Vagina (tissue), 2 donors: ENCODE measurements around the gene PCF11. TPM values are rescaled to one million over a fixed set of nuclear protein-coding genes. Genes with fewer than 3 reads are reported as not detected.

Experiments
- DNase-seq, 2 donors: peaks; one replicate each; pipeline ENCODE4 v3.0.0-alpha.2; 2017; ENCODE audit errors: extremely low spot score in 2 of 2
- H3K27ac ChIP-seq: fragments of 200-600 bp; sonication (generic); one replicate; pipeline ENCODE4 v1.5.1; 2019
- H3K27me3 ChIP-seq: fragments of 200-600 bp; sonication (generic); one replicate; pipeline ENCODE4 v1.5.1; 2019
- H3K36me3 ChIP-seq, 2 donors: fragments of 200-600 bp; sonication (generic); one replicate each; pipeline ENCODE4 v1.5.1; 2017 to 2019
- H3K4me1 ChIP-seq: fragments of 200-600 bp; sonication (generic); one replicate; pipeline ENCODE4 v1.5.1; 2019
- H3K4me3 ChIP-seq, 2 donors: fragments of 200-600 bp; sonication (generic); 1 replicate in 1 of 2; 2 replicates in 1 of 2; pipeline ENCODE4 v1.5.1; 2016 to 2019
- H3K9me3 ChIP-seq: fragments of 200-600 bp; sonication (generic); one replicate; pipeline ENCODE4 v1.5.1; 2019
- CTCF ChIP-seq, 3 experiments: fragments of 450-650 bp in 2 of 3; fragments of 200-600 bp in 1 of 3; sonication (generic) in 1 of 3; IDR thresholded peaks; one replicate each; pipeline ENCODE4 v1.5.1; 2017 to 2019; ENCODE audit warnings: antibody characterized with exemption in 3 of 3, mild to moderate bottlenecking in 2 of 3, moderate library complexity in 2 of 3
- POLR2A ChIP-seq, 2 donors: fragments of 450-650 bp; IDR thresholded peaks; one replicate each; pipeline ENCODE4 v1.6.1; 2017; ENCODE audit warnings: antibody characterized with exemption in 2 of 2, mild to moderate bottlenecking in 2 of 2, moderate library complexity in 2 of 2
- POLR2AphosphoS5 ChIP-seq, 2 donors: sonication (generic); formaldehyde crosslinking; IDR thresholded peaks; one replicate each; pipeline ENCODE4 v1.9.0; 2017; ENCODE audit warnings: antibody characterized with exemption in 2 of 2, mild to moderate bottlenecking in 2 of 2, low read depth in 1 of 2; ENCODE audit not compliant: insufficient read depth in 1 of 2
- intact Hi-C: fragments of 100-400 bp; cut with DNase I; formaldehyde crosslinking; loops from one replicate; pipeline ENCODE4 v1.15.1; 2023
- total RNA-seq: library from RNA; depleted of rRNA; stranded (reverse); fragments of >200 nt; gene quantifications from one replicate; pipeline ENCODE4 v1.2.3, GENCODE V29; 2016

PCF11 gene
- total RNA-seq, 1 donor from 2014 or later, result 102 TPM

DNA sequence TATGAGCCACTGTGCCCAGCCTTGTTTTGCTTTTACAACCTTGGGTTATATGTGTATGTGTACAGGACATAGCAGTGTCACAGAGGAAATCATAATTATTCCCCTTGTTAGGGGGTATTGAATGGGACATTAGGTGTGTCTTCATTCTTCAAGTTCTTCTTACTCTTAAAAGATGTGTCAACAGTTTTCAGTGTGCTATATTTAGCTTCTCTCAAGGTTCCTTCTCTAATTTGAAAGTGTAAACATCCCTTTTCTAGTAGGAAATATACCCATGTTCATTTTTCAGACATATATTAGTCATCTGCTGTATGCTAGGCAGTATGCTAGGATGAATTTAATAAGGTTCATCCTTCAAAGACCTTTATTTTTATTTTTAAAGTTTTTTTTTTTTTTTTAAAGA, 17.1 kb downstream of the PCF11 start:
- H3K4me3 ChIP-seq, result no peak overlapping the region
- no peaks in the 10 kb centered on the region for H3K9me3 ChIP-seq
- TF ChIP-seq POLR2AphosphoS5 (IDR thresholded peaks at IDR 0.05; ENCODE audit: insufficient read depth in 1 of 2, low read depth in 1 of 2) (no peak), POLR2A (IDR thresholded peaks at IDR 0.05) (no peak), CTCF (IDR thresholded peaks at IDR 0.05) (no peak)
- no peak for DNase-seq
- intact Hi-C loops, result no loop called here
- H3K36me3 ChIP-seq, result peaks cover 0 to 40% of the 10 kb centered on the region in 2 donors
- no peak overlapping the region for H3K27ac ChIP-seq
- peaks cover 83% of the 10 kb centered on the region for H3K4me1 ChIP-seq
- no peaks in the 10 kb centered on the region for H3K27me3 ChIP-seq

DNA sequence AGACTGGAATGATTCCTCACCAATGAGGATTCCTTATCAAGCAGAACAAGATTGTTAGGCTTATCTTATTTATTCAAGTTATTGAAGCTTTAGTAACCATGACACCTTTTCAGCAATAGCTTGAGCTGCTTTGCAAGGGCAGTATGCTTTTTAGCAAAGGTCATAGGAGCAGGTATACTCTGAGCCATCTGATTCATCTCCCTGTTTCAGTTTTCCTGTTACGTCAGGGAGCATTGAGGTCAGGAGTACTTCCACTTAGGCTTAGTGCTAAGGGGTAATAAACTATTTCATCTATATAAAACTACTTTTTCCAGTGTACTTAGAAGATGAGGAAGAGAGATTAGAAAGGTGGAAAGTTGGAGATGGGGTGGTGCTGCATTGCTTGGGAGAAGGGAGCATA, 18.9 kb downstream of the PCF11 start:
- DNase-seq, result no peak
- Histone ChIP-seq H3K4me3 (no peak overlapping the region), H3K36me3 (peaks cover 0 to 50% of the 10 kb centered on the region in 2 donors), H3K4me1 (peaks cover 65% of the 10 kb centered on the region), H3K27ac (no peak overlapping the region), H3K9me3 (no peaks in the 10 kb centered on the region), H3K27me3 (no peaks in the 10 kb centered on the region)
- no peak for TF ChIP-seq POLR2A (IDR thresholded peaks at IDR 0.05)
- intact Hi-C loops, result no loop called here

- no peaks in the 10 kb centered on the region for H3K27me3 ChIP-seq
- H3K4me3 ChIP-seq, result no peak overlapping the region
- no peak for DNase-seq
- peaks cover 5% of the 10 kb centered on the region for H3K4me1 ChIP-seq
- peaks cover 3 to 89% of the 10 kb centered on the region in 2 donors for H3K36me3 ChIP-seq
- H3K27ac ChIP-seq, result no peak overlapping the region
- H3K9me3 ChIP-seq, result no peaks in the 10 kb centered on the region
- TF ChIP-seq CTCF (IDR thresholded peaks at IDR 0.05), result no peak
- intact Hi-C loops, result no loop called here
These were observed 24.9 kb downstream of the PCF11 start for GRCh38 chr11:83181815-83182214.

DNA sequence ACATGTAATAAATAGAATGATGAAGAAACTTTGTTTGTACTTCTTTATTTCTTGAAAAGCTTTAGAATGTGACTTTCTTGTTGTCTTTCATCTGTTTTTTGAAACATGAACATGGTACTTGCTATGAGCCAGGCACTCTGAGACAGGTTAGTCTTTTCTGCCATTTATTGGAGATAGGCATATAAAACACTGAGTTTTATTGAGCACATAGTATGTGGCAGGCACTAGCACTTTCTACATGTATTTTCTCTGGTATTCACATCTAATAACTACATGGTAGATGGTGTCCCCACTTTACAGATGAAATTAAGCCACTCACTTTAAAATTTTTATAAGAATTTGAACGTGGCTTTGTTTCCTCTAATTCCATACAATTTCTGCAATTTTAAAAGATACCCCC, 28.8 kb downstream of the PCF11 start:
- Histone ChIP-seq H3K27ac (no peak overlapping the region), H3K27me3 (no peaks in the 10 kb centered on the region), H3K4me1 (no peaks in the 10 kb centered on the region), H3K36me3 (peaks cover 3 to 71% of the 10 kb centered on the region in 2 donors), H3K4me3 (no peak overlapping the region), H3K9me3 (no peaks in the 10 kb centered on the region)
- TF ChIP-seq CTCF (IDR thresholded peaks at IDR 0.05) (no peak), POLR2AphosphoS5 (IDR thresholded peaks at IDR 0.05; ENCODE audit: insufficient read depth in 1 of 2, low read depth in 1 of 2) (no peak), POLR2A (IDR thresholded peaks at IDR 0.05) (no peak)
- intact Hi-C loops, result no loop called here
- no peak for DNase-seq

- no peaks in the 10 kb centered on the region for H3K27me3 ChIP-seq
- no peak overlapping the region for H3K4me3 ChIP-seq
- intact Hi-C loops, result no loop called here
- DNase-seq, result no peak
- H3K27ac ChIP-seq, result no peak overlapping the region
- H3K4me1 ChIP-seq, result peaks cover 11% of the 10 kb centered on the region
- TF ChIP-seq POLR2A (IDR thresholded peaks at IDR 0.05) (no peak), CTCF (IDR thresholded peaks at IDR 0.05) (no peak), POLR2AphosphoS5 (IDR thresholded peaks at IDR 0.05; ENCODE audit: insufficient read depth in 1 of 2, low read depth in 1 of 2) (no peak)
- no peaks in the 10 kb centered on the region for H3K9me3 ChIP-seq
- peaks cover 3 to 69% of the 10 kb centered on the region in 2 donors for H3K36me3 ChIP-seq
These were observed 30.5 kb downstream of the PCF11 start for GRCh38 chr11:83187465-83187864.

- H3K4me3 ChIP-seq, result no peak overlapping the region
- peaks cover 38% of the 10 kb centered on the region for H3K4me1 ChIP-seq
- H3K27ac ChIP-seq, result no peak overlapping the region
- H3K36me3 ChIP-seq, result peaks cover 0 to 31% of the 10 kb centered on the region in 2 donors
- no peaks in the 10 kb centered on the region for H3K27me3 ChIP-seq
- intact Hi-C loops, result loop anchor here (5.0 kb wide), 1 partner anchor 289 kb away; the partner anchor contains the start of genes DDIAS and PRCP
- H3K9me3 ChIP-seq, result no peaks in the 10 kb centered on the region
- no peak for DNase-seq
- no peak for TF ChIP-seq CTCF (IDR thresholded peaks at IDR 0.05)
- TF ChIP-seq POLR2A (IDR thresholded peaks at IDR 0.05), result no peak
- no peak for TF ChIP-seq POLR2AphosphoS5 (IDR thresholded peaks at IDR 0.05; ENCODE audit: insufficient read depth in 1 of 2, low read depth in 1 of 2)
These were observed 34.6 kb downstream of the PCF11 start for GRCh38 chr11:83191491-83191890.
